T-helper 1 cell treated with Interleukin-12 subunit alpha and Interleukin-12 subunit beta and Interleukin-4 antibody, amounts not matched to agents 30 ng/mL and 1 ng/mL, for 36 hours (primary cell): ENCODE results near the gene PCDH11Y. TPM values are rescaled to one million over a fixed set of nuclear protein-coding genes. Genes with fewer than 3 reads are reported as not detected.
"Not testable (repeated sequence)": the region's sequence is repeated elsewhere in the genome, so short reads cannot be mapped to it uniquely, and the experiment has no call there.

Experiments
- intact Hi-C: fragments of 100-400 bp; cut with micrococcal nuclease; formaldehyde crosslinking; loops from one replicate; pipeline ENCODE4 v1.15.1; 2024
- total RNA-seq: library from RNA; stranded (reverse); gene quantifications from 2 replicates; pipeline ENCODE4 v1.2.3, GENCODE V29; 2022

The PCDH11Y gene, protein sequence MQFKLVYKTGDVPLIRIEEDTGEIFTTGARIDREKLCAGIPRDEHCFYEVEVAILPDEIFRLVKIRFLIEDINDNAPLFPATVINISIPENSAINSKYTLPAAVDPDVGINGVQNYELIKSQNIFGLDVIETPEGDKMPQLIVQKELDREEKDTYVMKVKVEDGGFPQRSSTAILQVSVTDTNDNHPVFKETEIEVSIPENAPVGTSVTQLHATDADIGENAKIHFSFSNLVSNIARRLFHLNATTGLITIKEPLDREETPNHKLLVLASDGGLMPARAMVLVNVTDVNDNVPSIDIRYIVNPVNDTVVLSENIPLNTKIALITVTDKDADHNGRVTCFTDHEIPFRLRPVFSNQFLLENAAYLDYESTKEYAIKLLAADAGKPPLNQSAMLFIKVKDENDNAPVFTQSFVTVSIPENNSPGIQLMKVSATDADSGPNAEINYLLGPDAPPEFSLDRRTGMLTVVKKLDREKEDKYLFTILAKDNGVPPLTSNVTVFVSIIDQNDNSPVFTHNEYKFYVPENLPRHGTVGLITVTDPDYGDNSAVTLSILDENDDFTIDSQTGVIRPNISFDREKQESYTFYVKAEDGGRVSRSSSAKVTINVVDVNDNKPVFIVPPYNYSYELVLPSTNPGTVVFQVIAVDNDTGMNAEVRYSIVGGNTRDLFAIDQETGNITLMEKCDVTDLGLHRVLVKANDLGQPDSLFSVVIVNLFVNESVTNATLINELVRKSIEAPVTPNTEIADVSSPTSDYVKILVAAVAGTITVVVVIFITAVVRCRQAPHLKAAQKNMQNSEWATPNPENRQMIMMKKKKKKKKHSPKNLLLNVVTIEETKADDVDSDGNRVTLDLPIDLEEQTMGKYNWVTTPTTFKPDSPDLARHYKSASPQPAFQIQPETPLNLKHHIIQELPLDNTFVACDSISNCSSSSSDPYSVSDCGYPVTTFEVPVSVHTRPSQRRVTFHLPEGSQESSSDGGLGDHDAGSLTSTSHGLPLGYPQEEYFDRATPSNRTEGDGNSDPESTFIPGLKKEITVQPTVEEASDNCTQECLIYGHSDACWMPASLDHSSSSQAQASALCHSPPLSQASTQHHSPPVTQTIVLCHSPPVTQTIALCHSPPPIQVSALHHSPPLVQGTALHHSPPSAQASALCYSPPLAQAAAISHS (N-terminal part only)
- total RNA-seq = not detected in 2 replicates

DNA sequence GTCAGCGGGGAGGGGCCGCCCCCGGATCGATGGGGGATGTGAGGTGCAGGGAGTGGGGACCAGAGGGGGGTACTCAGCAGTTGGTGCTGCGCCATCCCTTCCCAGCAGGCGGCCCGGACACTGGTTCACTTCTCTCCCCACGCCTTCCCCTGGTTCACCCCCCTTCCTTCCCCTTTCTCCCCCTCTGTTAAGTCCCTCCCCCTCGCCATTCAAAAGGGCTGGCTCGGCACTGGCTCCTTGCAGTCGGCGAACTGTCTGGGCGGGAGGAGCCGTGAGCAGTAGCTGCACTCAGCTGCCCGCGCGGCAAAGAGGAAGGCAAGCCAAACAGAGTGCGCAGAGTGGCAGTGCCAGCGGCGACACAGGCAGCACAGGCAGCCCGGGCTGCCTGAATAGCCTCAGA is at the start of gene PCDH11Y:
PCDH11Y (plus strand) TSS at position 240 of the 400 bp plus-strand sequence. CDS start 56,804 bp downstream, outside the sequence.
- intact Hi-C loops = not testable (repeated sequence)

DNA sequence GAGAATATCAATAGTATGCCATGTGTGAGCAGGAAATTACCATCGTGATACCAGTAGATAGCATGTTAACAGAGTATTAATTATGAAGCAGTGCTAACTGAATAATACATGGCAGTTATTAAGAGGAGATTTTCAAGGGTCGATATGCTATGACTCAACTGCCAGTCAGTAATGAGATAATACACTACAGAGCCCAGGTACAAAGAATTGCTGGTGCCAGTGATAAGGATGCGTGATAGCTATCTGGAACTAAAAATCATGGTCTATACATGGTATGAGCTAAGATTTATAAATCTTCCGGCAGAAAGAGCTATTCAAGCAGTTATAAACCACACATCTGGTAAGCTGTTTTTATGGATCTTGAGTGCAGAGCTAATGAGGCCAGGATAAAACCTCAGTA is 32.2 kb upstream of the PCDH11Y start:
- intact Hi-C loops = not testable (repeated sequence)

DNA sequence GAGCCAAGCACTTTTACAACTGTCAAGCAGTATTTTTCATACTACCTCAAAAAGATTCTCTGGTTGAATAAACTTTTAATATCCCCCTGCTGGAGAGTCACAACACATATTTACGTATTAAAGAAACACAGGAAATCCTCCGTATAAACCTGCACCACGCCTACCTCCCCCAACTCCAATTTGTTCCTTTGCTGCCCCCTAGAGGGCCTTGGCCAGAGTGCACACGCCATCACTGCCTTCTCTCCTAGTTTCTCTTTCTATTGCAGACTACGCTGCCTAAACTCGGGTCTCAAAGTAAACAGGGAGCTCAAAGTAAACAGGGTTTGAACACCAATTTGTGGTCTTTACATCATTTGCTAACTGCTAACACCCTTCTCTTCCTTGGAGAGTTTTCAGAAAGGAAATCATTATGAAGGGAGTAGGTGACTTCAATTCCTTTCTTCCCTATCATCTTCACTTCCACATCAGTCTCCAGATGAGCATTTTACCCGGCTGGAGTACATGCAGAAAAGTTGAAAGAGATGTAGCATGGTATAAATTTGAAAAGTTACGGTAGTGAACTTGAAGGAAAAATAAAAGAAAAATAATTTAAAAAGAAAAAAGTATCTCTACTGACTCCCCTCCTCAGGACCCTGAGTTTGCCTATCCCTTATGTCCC is 8.2 kb upstream of the PCDH11Y start:
- intact Hi-C loops = not testable (repeated sequence)

DNA sequence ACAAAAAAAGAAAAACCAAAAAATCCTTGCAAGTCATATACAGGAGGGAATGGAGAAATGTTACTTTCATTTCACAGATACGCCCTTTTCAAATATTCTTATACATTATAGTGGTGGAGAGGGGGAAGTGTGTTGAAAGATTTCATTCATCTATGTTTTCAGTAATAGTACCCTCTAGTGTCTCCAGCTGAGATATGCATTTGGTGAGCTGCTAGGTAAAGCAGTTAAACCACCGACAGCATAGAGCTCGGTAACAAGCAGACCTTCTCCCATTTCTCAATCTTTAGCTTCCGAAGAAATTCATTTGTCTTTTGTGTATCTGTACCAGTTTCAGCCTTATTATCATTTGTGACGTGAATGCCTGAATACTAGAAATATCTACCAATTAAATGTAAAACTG is 5.2 kb upstream of the PCDH11Y start:
- intact Hi-C loops = not testable (repeated sequence)

DNA sequence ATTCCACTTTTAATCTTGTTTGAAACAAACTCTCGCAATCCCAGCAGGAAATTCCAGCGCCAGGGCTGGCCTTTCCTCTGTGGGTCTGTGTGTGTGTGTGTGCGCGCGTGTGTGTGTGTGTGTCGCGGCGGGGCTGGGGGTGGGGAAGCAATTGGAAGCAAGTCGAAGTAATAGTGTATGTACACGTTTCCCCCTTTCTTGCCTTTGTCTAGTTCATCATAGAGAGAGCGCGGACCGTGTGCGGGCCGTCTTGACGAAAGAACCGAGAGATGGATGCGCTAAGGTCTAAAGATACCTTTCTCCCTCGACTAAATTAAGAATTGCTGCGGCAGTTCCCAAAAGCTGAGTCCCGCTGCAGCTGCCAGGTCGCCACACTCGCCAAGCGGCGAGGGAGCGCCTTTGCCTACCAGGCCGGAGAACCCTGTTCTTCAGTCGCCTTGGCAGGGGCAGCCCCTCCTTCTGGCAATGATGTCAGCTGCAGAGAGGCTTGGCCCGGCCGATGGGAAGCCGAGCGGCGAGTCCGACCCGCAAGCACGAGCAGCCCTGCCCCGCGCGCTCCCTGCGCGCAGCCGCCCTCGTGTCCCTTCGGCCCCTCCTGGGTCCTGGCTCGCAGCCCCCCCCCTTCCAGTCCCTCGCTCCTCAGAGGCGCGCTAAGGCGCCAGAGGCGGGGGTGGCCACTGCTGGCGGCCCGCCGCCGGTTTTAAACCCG is 2.5 kb downstream of the PCDH11Y start:
- intact Hi-C loops = not testable (repeated sequence)

DNA sequence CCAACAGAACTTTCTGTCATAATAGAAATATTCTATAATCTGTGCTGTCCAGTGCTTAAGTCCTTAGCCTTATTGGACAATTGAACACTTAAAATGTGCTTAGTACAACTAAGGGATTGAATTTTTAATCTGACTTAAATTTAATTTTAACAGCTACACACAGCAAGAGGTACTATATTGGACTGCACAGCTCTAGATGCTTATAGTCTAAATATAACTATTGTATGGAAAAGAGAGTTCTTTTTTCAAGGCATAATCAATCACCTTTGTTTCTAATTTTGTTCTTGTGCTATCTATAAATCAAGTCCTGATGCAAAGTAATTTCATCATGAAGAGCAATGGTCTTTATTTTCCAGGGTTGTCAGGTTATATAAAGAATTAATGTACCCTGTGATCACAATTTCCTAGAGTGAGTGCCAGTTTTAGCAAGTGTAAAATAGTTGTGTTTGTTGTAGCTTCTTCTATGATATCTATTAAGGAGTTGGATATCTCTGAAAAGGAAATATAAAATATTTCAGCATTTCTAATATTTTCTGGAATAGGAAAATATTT is 39.0 kb downstream of the PCDH11Y start:
- intact Hi-C loops = not testable (repeated sequence)

DNA sequence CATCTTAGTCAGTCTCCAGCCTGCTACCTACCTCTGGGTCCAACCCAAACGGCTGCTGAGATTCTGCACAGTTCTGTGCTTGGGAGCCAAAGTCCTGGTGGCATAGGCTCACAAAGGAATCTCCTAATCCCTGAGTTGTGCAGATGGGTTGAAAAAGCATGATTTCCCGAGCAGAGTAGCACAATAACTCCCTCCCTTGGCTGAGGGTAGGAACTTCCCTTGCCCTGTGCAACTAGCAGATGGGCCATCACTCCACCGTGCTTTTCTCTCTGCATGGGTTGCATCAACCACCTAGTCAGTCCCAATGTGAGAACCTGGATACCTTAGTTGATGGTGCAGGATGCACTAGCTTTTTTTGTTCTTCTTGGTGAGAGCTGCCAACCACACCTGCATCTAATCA is 82.9 kb downstream of the PCDH11Y start:
- intact Hi-C loops = not testable (repeated sequence)

DNA sequence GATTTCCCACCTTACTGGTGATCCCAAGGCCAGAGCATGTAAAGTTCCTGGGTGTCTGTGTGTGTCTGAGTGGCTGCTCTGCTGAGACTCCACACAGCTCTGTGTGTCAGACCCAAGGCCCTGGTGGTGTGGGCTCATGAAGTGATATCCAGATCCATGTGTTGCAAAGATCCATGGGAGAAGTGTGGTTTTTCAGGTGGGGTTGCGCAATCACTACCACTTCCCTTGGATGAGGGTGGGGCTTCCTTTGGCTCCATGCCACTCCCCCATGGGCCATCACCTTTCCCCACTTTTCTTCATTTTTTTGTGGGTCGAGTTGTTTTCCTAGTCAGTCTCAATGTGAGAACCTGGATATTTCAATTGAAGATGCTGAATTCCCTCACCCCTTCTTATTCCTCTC is 182.9 kb downstream of the PCDH11Y start:
- intact Hi-C loops = not testable (repeated sequence)

DNA sequence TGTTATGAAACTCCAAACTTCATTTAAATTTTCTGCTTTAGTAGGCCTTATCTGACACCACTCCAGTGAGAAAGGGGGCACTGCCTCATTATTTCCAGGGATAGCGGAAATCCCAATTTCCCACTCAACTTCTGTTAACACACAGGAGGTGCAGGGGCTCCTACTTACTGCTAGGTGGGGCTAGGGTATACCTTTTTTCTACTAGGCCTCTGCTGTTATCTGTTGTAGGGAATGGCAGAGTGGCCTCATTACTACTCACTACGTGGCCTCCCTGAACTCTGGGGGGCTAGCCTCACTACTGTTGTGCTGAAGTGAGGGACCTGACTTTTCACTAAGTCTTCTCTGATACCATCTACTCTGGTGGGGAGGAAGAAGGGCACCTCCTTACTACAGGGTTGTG is 215.0 kb downstream of the PCDH11Y start:
- intact Hi-C loops = not testable (repeated sequence)

DNA sequence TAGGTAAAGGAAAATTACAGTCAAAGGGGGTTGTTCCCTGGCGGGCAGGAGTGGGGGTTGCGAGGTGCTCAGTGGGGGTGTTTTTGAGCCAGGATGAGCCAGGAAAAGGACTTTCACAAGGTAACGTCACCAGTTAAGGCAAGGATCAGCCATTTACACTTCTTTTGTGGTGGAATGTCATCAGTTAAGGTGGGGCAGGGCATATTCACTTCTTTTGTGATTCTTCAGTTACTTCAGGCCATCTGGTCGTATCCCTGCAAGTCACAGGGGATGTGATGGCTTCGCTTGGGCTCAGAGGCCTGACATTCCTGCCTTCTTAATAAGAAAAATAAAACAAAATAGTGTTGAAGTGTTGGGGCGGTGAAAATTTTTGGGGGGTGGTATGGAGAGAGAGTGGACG is 324.8 kb downstream of the PCDH11Y start:
- intact Hi-C loops = not testable (repeated sequence)

DNA sequence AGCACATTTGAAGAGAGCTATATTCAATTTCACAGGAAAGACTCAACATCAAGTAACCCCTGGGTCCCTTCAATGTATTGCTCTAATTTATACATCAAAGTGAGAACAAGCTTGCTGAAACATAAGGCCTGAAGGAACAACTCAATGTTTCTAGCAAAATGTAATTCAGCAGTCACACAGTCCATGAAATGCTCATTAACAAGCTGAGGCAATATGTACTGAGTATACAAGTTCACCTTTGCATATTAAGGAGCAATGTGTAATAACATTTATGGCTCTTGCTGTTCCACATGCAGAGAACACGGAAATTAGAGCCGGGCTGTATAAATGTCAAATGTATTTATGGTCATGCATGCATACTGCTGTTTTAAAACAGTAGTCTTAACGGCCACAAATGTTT is 342.1 kb downstream of the PCDH11Y start:
- intact Hi-C loops = not testable (repeated sequence)

DNA sequence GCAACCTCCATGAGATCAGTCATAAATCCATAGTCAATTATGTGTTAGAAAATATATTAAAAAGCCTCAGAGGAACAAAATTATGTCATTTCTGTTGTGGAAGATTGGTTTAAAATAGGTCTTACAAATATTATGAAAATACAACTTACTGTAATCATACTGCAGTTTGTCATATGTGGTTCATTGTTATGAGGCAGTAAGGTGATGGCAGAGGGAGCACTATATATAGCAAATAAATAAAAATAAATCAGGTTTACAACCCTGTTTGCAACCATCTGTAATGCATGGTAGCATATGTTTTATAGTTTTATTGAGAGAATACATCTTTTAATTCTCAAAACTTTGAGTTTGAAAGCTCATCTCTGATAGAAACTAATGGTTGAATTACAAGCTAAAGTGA is 543.6 kb downstream of the PCDH11Y start:
- intact Hi-C loops = not testable (repeated sequence)

DNA sequence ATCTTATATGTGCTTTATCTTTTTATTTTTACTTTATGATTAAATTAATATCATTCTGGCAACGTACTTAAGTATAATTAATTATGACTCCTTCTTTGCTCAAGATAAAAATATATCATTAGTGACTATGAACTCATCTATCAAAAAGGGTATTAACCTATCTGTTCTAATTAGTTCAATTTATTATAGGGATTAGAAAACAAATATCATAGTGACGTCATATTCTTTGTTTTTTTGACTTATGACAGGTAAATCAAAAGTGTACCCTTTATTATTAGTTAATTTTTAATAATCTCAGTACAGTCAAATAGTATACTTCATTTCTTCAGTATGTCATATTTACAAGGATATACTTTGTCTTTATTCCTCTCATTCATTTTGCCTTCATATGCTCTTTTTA is 638.5 kb downstream of the PCDH11Y start:
- intact Hi-C loops = not testable (repeated sequence)

DNA sequence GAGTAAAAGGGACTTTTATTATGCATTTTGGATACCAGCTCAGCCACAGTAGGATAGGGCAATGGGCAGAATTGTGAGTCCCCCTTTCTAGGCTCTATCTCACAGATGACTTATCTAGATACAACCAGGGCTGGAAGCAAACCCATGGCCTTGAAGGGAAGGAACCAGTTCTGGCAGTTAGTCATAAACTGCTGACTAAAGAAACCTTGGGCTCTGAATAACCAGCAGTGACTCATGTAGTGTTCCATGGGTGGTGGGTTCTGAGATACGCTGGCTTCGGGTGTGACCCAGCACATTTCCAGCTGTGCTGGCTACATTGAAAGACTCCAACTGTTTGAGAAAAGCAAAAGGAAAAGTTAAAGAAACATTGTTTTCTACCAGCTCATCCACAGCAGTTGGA is 679.2 kb downstream of the PCDH11Y start:
- intact Hi-C loops = not testable (repeated sequence)

DNA sequence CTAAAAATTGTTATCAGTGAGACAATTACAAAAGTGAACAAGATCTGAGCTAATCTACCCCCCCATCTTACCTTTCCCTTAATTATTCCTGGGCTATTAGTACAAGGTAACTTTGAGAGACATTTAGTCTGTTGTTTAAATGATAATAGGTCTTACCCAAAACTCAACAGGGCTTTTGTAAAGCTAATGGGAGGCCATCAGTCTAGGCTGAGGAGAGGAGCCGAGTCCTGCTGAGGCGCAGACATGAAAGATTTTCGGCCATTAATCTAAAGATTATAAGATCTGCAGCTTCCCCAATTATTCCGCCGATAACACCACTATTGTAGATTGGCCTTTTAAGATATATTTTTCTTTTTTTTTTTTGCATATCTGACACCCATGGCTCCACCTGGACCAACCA is 708.6 kb downstream of the PCDH11Y start:
- intact Hi-C loops = not testable (repeated sequence)

DNA sequence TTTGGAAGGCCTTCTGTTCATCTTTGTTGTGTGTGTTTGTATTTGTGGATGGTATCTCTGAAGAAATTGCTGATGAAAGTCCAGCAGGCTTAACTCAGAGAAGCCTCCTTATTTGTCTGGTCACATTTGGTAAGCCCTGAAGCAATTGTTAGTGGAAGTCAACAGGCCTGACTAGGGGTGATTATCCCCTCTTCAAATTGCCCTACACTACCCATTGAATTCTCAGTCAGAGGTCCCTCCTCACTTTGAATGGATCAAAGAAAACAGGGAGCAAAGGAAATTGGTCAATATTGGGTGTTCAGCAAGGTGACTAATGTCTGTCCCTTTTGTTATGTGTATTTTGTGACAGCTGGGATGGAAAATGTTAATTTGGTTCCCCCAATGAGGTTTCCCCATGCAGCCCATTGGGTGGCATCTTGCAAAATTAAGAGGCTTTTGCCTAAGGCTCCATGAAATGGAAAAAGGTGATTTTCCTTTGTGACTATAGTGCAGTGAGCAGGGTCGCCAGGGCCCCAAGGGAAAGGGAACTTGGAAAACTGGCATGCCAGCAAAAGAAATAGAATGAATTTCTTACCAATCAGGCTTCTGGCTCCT is 709.8 kb downstream of the PCDH11Y start:
- intact Hi-C loops = not testable (repeated sequence)

DNA sequence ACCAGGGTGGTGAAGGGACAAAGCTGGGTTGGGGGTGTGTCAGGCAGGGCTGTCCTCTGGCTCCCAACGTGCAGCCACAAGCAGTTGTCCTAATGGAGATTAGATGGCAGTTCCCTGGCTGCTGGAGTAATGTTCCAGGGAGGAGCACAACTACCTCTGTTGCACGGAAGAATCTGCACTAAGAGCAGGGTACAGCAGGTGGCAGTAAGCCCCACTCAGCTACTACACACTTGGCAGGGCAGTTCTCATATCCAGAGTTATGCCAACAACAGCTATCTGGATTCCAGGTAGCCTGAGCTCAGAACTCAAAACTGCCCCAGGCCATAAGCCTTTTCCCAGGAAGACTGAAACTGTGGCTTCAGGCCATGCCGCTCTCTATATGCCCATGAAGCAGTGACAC is 761.3 kb downstream of the PCDH11Y start:
- intact Hi-C loops = not testable (repeated sequence)

DNA sequence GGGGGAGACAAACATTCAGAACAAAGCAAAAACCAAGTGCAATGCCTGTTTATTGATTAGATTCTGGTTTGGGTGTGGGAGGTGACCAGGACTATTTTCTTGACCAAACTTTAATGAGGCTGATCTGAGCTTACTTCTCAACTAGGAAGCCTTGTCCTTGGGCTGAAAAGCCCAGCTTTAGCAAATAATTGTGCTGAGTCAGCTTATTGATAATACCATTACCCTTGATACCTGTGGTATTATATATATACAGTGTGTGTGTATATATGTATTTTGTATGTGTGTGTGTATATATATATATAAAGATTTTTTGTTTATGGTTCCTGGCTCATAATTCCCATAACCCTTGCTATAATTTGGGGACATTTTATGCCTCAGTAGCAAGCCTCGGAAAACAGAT is 776.4 kb downstream of the PCDH11Y start:
- intact Hi-C loops = not testable (repeated sequence)
